Ureter (tissue), 1 donor: ENCODE results near the gene ZCWPW1. TPM values are rescaled to one million over a fixed set of nuclear protein-coding genes. Genes with fewer than 3 reads are reported as not detected.
A peak's percentile ranks its signal among the peaks of the same experiment; 100 is the strongest.
"Not testable (repeated sequence)": the region's sequence is repeated elsewhere in the genome, so short reads cannot be mapped to it uniquely, and the experiment has no call there.

Experiments used
- DNase-seq: peaks from one replicate; pipeline ENCODE4 v3.0.0-alpha.2; 2020; ENCODE audit warnings: low spot score
- total RNA-seq: library from RNA; stranded (reverse); gene quantifications from one replicate; pipeline ENCODE4 v1.2.4, GENCODE V29; 2023
- donor health status: DM: yes; HTN: yes; CAD: no.

ZCWPW1 gene
- total RNA-seq, 1 donor from 2014 or later = 4.3 TPM

- DNase-seq = no peak
These were observed 28.1 kb upstream of the ZCWPW1 start for GRCh38 chr7:100456562-100456961.

GRCh38 chr7:100455206-100455605, 26.7 kb upstream of the ZCWPW1 start:
- DNase-seq = no peak

GRCh38 chr7:100453854-100454253, 25.4 kb upstream of the ZCWPW1 start:
- not testable (repeated sequence) for DNase-seq

- DNase-seq = no peak
These were observed 24.0 kb upstream of the ZCWPW1 start for GRCh38 chr7:100452513-100452912.

- DNase-seq = no peak
These were observed 20.8 kb upstream of the ZCWPW1 start for GRCh38 chr7:100449190-100449795.

GRCh38 chr7:100447363-100447762, 18.9 kb upstream of the ZCWPW1 start:
- DNase-seq = not testable (repeated sequence)

GRCh38 chr7:100446040-100446439, 17.5 kb upstream of the ZCWPW1 start:
- no peak for DNase-seq

GRCh38 chr7:100444311-100445278, 16.1 kb upstream of the ZCWPW1 start:
- DNase-seq = no peak

GRCh38 chr7:100443096-100443840, 14.8 kb upstream of the ZCWPW1 start:
- no peak for DNase-seq

GRCh38 chr7:100441641-100442535, 13.4 kb upstream of the ZCWPW1 start:
- no peak for DNase-seq

GRCh38 chr7:100439244-100439643, 10.7 kb upstream of the ZCWPW1 start:
- not testable (repeated sequence) for DNase-seq

GRCh38 chr7:100438731-100439130, 10.2 kb upstream of the ZCWPW1 start:
- not testable (repeated sequence) for DNase-seq

- DNase-seq = no peak
These were observed 9.7 kb upstream of the ZCWPW1 start for GRCh38 chr7:100438172-100438571.

- no peak for DNase-seq
These were observed 8.9 kb upstream of the ZCWPW1 start for GRCh38 chr7:100437150-100438100.

GRCh38 chr7:100435401-100436304, 7.2 kb upstream of the ZCWPW1 start:
- DNase-seq = peak; percentile 66

- no peak for DNase-seq
These were observed 6.0 kb upstream of the ZCWPW1 start for GRCh38 chr7:100434297-100435144.

- no peak for DNase-seq
These were observed 5.2 kb upstream of the ZCWPW1 start for GRCh38 chr7:100433592-100434296.

GRCh38 chr7:100433276-100433591, 4.7 kb upstream of the ZCWPW1 start:
- DNase-seq = no peak
